Measurements from ENCODE around the gene DHRSX.

GRCh38 chrX:2451501-2452316, 49.1 kb downstream of the DHRSX start:
- TF ChIP-seq CTCF (IDR thresholded peaks at IDR 0.05; ENCODE audit: poor library complexity, severe bottlenecking) (no peak), REST (IDR thresholded peaks at IDR 0.05; ENCODE audit: borderline replicate concordance) (no peak), EZH2 (IDR thresholded peaks at IDR 0.05; ENCODE audit: borderline replicate concordance, insufficient read depth, low read length, poor library complexity, severe bottlenecking) (no peak), RAD21 (conservative IDR thresholded peaks at IDR 0.05) (no peak), POLR2AphosphoS5 (IDR thresholded peaks at IDR 0.05) (no peak), EP300 (conservative IDR thresholded peaks at IDR 0.05; ENCODE audit: poor library complexity, severe bottlenecking) (no peak)

Measured in neural cell (in vitro differentiated cells).